ENCODE data around the gene MRPS5.
"Not testable (repeated sequence)": the region's sequence is repeated elsewhere in the genome, so short reads cannot be mapped to it uniquely, and the experiment has no call there.

MRPS5 gene

DNA sequence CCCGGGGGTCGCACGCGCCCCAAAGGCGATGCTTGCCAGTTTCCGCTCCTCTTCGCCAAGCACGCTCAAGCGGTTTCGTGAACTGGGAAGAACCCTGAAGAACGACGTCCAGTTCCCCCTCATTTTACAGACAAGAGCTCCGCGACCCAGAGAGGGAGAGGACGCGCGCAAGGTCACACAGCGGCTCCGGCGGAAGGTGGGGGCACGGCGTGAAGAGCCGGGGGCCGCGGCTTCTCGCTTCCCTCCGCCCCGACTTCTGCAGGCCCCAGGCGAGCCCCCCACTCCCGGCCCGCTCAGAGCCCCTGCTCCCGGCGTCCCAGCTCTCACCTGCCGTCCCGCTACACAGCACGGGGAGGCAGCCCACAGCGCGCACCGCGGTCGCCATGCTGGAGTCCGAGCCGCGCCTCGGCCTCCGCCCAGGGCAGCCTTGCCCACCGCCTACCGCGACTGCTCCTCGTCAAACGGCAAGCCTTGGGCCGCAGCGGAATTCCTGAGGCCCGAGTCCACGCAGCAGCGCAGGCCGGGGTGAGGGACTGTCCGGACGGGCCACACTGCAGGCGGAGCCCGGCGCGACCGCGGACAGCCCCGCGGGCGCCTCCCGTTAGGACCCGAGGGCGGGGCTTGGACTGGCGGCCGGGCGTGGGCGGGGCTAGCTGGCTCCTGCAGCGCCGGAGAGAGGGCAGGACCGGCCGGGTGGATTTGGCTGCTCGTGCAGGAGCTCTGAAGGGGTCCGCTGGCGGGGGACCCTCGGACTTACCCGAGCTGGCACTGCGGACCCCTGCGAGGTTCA lies at the start of gene MRPS5:
MRPS5 (minus strand) TSS at position 402 of the 790 bp plus-strand sequence; CDS start at position 385, 17 bp downstream.
- DNase-seq, result peak; percentile 25 to 77 (median 71)

DNA sequence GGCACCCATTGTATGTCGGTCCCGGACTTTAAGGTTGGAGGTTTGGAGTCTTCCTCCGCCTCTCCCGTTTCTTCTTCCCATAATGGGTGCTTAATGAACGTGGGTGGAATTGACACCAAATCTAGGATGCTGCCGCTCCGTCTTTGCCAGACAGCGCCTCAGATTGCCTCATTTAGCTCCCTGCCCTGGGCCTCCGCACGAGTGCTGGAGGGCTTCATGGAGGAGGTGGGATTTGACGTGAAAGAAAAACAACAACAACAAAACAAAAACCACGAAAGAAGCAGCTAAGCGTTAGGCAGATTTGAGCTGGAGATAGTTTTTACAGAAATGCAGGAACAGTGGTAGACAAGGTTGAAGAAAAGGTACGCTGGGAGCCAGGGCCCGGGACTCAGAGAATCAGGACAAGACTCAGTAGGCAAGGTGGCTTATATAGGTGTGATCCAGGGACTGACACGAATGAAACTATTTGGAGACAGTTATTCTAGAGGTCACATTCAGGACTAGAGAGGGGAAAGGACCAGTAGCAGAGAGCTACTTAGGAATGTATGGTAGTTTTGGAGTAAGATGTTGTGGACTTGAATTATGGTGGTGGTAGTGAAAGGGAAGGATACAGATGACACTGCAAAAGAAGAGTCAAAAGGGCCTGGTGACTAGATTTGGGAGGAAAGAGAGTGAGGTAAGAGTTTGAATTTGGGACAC lies 44.6 kb upstream of the MRPS5 start:
- no peak for DNase-seq

DNA sequence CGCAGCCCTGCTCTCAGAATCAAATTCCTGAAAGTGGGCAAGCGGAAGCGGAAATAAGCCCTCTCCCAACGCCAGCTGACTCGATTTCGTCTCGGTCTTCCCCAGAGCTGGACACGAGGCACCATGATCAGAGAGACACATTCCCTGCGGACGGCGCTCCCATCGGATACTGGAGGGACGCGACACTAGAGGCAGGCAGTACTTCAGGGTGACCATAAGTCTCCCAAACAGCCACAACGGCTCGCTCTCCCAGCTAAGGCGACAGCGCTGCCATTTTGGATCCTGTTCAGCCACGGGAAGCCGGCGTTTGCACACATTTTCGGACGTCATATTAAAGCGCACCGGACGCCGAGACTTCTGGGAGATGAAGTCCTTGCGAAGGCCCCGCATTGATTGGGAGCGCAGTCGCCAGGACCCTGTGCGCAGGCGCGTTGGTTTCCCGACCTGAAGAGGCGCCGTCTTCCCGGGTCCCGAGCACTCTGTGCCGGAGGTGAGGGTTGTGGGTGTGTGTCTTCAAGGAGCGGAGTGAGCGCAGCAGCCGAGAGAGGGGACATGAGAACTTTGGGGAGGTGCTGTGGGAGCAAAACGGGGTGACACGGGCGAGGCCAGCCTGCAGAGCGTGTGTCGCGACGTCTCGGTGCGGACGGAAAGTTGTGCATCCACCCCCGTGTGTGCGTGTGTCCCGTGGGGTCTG lies 43.9 kb upstream of the MRPS5 start, which contains the start of gene ZNF2:
ZNF2 (plus strand) TSS at position 439 of the 694 bp plus-strand sequence. CDS start 10,418 bp downstream, outside the sequence.
- DNase-seq, result peak; percentile 92 to 97 (median 95)

DNA sequence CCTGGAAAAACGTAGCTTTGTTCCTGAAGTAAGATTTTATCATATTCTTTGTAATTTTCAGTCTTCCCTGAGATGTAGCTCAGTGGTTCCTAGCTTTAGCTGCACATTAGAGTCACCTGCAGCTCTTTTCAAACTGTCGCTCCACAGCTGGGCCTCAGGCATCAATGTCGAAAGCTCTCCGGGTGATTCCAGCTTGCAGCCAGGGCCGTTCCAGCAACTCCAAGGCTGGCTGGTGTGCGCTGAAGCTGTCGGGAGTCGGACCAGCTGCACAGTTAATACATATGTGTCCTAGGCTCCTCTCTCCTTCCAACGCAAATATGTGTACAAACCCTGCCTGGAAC lies 43.4 kb upstream of the MRPS5 start:
- DNase-seq, result no peak

DNA sequence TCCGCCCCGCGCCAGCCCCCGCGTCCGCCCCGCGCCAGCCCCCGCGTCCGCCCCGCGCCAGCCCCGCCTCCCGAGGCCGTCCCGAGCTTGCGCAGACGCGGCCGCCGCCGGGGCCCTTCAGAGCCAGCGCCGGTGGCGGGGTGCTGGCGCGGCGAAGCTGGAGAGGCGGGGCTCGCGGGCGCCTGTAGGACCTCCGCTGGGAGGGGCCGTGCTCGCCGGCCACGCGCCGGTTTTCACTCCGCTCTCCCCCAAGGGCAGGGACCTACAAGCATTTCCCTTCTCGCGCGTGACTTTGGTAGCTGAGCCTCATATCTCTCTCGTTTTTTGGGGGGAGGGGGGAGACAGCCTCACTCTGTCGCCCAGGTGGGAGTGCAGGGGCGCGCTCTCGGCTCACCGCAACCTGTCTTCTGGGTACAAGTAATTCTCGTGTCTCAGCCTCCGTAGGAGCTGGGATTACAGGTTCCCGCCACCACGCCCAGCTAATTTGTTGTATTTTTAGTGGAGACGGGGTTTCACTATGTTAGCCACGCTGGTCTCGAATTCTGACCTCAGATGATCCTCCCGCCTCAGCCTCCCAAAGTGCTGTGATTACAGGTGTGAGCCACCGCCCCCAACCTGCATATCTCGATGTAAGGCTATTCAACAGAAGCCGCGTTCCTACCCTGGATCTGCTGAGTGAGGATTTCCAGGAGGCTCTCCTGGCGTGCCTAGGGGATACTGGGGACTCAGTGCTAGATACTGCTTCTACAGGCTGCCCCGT lies 38.3 kb upstream of the MRPS5 start, which contains the start of gene ZNF514:
ZNF514 (minus strand) TSS at position 159 of the 760 bp plus-strand sequence. CDS start 6,595 bp downstream, outside the sequence.
- DNase-seq, result peak; percentile 60 to 75 (median 70)

DNA sequence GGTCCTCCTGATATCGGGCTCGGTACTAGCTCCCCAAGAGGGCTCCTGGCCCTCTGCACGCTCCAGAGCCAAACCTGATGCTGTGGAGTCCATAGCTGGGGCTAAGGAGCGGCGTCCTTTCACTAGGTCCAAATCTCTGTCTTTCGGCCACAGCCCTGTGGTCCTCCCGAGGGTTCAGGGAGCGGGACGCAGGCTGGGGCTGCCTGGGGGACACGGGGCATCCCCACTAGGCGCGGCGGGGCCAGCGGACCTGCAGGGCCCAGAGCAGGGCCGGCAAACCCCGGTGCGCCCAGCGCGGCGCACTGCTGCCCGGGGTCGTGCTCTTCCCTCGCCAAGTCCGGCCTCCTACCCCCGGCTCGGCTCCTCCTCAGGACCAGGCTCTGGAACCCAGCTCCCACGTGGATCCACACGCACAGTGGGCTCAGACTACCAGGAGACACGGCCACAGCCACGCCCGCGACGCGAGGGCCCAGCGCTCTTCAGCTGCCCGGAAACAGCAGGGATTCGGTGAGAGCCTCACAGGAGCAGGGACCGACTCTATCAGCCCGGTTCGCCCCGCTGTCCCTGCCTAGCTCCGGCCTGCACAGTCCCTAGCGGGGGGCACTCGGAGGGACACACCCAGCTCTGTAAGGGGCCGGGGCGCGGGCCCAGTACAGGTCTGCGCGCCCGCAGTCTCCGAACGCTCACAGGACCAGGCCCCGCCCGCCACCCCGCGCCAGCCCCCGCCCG lies 37.4 kb upstream of the MRPS5 start:
- peak in 4 of 6 experiments; percentile 22 to 62 (median 39) for DNase-seq

DNA sequence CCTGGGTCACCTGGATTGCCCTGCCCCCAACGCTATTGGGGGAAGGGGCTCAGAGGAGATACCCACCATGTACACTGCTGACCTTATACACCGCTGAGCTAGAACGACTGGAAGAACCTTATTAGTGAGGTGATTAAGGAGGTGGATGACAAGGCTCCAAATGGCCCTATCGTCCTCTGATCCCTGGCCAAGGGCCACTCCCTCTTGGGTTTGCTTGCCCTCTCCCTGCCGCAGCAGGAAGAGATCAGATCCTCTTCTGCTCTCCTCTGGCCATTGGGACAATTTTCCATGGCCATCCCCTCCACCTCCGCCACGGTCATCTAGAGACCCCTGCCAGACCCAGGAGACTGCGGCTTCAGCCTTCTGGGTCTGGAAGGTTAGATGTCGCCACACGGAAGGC lies 36.8 kb upstream of the MRPS5 start:
- DNase-seq, result no peak

DNA sequence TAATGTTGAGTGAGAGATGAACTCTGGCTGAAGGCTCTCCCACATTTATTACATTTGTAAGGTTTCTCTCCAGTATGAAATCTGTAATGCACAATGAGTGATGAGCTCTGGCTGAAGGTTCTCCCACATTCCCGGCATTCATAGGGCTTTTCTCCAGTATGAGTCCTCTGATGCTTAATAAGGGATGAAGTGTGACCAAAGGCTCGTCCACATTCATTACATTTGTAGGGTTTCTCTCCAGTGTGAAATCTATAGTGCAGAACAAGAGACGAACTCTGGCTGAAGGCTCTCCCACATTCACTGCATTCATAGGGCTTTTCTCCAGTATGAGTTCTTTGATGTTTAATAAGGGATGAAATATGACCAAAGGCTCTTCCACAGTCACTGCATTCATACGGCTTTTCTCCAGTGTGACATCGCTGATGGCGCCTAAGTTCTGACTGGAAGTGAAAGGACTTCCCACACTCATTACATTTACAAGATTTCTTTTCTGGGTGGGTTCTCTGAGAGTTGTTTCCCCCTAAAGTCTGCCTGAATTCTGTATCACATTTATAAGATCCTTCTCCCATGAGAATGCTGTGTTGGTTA lies 27.9 kb upstream of the MRPS5 start:
- no peak for DNase-seq

DNA sequence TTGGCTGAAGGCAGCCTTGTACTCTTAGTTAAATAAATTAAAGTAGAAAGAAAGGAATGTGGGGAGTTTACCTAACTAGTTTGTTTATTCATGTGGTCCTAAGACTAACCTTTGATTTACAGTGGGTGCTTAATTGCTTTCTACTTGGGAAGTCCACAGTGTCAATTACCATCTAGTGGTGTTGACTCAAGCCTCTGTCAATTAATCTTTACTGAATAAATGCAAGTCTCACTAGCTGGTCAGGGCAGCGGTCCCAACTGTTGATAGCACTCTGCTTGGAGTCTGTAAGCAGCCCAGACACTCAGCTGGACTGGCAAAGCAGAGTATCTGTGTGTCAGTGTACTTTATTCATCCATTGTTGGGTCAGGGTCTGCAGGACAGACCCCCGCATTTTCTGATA lies 22.2 kb upstream of the MRPS5 start:
- DNase-seq, result no peak

DNA sequence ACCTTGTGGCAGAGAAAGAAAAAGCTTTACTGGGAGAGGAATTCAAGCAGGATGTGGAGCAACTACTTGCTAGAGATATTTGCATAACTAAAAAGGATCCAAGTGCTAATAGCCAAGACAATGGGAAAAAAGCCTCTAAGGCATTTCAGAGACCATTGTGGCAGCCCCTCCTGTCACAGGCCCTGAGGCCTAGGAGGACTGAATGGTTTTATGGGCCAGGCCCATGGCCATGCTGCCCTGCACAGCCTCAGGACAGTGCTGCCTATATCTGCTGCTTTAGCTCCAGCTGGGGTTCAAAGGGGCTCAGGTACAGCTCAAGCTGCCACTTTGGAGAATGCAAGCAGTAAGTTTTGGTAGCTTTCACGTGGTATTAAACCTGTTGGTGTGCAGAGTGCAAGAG lies 17.1 kb upstream of the MRPS5 start:
- no peak for DNase-seq

DNA sequence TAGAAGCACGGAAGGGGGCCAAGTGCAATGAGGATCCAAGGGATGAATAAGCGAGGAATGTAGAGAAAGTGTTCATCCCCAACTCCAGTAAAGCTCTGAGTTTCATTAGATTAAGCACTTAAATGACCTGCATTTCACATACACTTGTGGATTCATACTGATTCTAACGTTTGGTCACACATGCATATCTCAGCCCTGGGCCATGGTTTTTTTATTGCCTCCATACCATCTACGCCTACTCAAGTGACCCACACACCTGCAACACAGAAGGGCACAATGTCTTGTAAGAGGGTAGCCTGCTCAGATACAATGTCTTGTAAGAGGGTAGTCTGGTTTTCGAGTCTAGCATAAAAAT lies 566 bp upstream of the MRPS5 start:
- no peak for DNase-seq

DNA sequence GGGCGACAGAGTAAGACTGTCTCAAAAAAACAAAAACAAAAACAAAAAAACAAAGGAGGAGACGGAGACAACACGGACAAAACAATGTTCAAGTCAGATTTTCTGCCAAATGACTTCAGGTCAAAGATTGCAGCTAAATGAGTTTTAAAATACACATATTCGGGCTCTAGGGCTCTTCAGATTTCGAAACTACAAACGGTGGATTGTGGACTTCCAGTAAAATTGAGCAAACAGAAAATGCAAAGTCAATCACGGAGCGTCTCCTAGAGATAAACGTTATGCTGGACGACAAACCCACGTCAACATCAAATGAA lies 558 bp downstream of the MRPS5 start:
- DNase-seq, result no peak

DNA sequence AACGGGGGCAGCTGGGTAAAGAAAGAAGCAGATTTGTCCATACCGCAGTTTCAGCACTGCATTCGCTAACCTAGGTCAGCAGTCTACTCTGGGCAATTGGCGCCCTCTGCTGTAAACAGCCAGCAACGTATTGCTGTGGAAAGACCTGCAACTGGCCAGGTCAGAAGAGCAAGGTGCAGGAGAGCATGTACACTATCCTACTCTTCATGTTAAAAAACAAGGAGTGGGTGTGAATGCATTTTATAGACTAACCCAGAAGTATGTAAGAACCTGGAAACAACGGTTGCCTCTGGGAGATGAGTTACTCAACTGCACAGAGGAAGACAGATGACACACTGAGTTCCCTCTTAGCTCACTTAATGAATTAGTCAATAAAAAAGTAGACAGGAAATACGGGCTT lies 6.2 kb downstream of the MRPS5 start:
- DNase-seq, result peak; percentile 44 to 75 (median 68)

DNA sequence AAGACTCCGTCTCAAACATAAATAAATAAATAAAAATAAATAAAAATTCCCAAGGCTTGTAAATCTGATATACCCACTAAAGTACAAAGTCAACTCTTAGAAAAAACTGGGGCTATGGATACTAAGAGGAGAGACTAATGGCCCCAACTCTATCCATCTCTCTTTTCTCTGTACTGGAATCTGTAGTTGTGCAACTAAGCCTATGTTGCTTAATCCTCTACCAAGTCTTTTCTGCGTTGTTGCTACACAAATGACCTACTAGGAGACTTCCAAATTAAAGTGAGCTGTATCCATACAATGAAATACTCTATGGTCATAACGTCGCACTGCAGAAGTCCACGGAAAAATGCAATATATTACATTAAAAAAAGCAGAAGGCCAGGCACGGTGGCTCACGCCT lies 8.1 kb downstream of the MRPS5 start:
- DNase-seq, result no peak

DNA sequence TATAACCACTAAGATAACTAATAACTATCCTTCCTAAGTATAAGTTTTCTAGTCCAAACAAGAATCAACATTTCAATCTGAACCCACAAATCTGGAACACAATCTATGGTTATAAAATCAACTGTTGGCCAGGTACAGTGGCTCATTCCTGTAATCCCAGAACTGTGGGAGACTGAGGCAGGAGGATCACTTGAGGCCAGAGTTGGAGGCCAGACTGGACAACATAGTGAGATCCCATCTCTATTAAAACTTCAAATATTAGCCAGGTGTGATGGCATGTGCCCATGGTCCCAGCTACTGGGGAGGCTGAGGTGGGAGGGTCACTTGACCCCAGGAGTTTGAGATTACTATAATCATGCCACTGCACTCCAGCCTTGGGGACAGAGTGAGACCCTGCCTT lies 11.2 kb downstream of the MRPS5 start:
- DNase-seq, result no peak

DNA sequence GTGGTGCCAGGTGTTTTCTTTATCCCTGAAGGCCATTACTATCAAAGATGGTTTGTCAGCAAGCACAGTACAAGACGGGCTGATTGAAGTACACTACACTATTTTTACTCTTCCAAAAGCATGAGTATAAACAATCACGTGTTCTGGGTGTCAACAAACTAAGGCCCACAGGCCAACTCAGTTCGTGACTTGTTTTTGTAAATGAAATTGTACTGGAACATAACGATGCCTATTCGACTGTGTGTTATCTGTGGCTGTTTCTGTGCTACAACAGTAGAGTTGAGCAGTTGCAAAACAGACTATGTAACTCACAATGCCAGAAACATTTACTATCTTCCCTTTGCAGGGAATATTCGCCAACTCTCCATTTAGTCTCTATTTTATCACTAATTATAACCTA lies 12.3 kb downstream of the MRPS5 start:
- DNase-seq, result no peak

DNA sequence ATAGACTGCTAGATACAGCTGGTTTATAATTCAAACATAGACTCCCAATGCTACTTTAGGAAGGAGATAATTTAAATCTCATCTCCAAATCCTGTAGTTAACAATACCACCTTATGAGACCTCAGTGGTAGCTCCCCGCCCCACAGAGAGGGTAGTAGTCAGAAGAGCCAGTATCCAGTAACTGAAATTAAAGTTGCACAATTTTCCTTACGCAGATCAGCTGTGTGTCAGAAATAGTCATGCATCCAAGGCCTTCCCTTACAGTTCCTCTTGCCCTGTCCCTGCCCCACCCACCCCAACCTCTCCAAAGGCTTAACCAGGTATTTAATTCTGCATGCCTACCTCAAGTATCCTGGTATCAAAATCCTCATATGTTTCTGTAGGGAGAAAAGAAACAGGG lies 15.5 kb downstream of the MRPS5 start:
- no peak for DNase-seq

DNA sequence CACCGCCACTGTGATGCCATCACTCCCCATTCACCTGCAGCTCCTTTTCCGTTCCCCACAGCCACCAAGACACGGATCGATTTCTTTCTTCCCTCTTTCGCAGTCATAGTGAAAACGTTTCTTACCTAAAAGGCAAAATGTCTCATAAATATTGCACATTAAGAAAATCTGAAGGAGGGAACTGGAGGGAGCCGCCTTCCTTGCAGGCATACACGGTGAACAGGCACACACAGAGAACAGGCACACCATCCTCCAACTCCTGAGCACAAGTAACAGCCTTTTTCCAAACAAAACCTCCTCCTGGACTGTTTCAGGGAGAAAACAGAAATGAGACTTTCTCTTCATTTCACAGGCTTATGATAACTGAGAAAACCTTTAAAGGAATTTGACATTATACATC lies 17.0 kb downstream of the MRPS5 start:
- no peak for DNase-seq

DNA sequence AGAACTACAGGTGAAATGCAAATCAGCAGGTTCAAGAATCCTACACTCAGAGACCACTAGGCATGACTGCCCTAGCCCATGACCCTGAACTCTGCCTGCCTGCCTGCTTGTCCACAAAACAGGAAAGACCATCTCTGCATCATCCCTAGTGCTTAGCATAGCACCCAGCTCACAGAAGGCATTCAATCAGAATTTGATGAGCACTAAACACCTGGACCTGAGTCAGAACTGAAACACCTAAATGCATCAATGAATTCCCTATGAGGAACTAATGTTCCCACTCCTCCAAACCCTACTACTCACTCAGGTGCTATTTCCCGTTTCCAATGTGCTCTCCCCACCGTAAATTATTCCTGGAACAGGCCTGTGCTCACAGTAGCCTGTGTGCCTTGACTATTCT lies 21.7 kb downstream of the MRPS5 start:
- DNase-seq, result no peak

DNA sequence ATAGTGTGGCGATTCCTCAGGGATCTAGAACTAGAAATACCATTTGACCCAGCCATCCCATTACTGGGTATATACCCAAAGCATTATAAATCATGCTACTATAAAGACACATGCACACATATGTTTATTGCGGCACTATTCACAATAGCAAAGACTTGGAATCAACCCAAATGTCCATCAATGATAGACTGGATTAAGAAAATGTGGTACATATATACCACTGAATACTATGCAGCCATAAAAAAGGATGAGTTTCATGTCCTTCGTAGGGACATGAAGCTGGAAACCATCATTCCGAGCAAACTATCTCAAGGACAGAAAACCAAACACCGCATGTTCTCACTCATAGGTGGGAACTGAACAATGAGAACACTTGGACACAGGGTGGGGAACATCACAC lies 23.3 kb downstream of the MRPS5 start:
- not testable (repeated sequence) for DNase-seq

DNA sequence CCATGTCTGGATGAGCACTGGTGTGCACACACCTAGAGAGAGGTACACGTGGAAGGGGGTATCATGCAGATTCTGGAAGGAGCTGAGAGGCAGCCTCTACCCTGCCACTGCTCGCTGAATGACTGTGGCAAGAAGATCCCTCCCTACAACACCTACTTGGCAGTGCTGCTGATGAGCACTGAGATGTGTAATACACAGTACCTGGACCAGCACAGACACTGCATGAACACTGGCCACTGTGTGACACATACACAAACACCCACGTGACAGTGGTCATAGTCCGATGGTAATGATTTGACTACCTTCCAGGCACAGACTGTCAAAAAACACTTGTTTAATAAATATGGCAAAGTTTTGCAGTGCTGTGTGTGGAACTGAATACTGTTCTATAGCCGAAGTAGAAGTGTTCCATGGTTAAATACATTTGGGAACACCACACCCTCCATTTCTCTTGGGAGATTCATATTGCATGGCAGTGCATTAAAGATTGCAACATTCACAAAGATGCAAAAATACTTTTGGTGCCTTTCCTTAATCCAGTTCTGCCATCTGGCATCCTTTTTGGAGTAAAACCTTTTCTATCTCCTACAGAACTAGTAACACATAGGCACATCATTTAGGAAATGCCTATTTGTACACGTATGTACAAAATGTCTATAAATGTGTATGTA lies 29.6 kb downstream of the MRPS5 start:
- DNase-seq, result no peak
